ENCODE results near the gene RRAGD.

The RRAGD gene

DNA sequence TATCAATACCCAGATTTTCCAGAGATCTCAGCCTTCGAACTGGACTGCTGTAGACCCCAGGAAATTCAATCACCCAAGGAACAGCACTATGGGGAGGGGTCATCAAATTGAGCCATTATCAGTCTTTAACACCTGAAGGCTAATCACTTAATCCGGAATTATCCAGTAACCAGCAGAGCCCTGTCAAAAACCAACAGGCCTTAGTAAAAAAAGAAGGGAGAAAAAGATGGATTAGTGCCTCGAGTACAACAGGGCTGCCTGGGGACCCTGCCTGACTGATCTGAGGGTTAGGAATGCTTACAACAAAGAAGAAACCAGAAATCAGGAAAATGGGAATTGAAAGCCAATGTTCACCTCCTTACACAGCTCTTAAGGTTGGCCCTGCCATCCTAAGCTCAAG lies 7.6 kb downstream of the RRAGD start:
- Histone ChIP-seq H3K4me2 (ENCODE audit: low read depth, low read length, poor library complexity, severe bottlenecking) (no peak overlapping the region), H3K36me3 (ENCODE audit: low read length) (no peaks in the 10 kb centered on the region), H3K9me3 (ENCODE audit: insufficient read depth, low read length) (no peaks in the 10 kb centered on the region), H3K79me2 (ENCODE audit: insufficient read depth, low read length) (peaks cover 95% of the 10 kb centered on the region), H3K27ac (ENCODE audit: low read depth, low read length) (no peak overlapping the region), H3F3A (ENCODE audit: insufficient read depth) (peaks cover 4% of the 10 kb centered on the region; the same call in 1 of the 2 replicates), H3K4me3 (ENCODE audit: insufficient read depth, low read length, poor library complexity, severe bottlenecking) (no peak overlapping the region), H3K9me2 (replicated peaks; ENCODE audit: insufficient read depth, low read length) (no peaks in the 10 kb centered on the region), H4K20me1 (ENCODE audit: low read depth, low read length) (no peaks in the 10 kb centered on the region; the same call in 1 of the 2 replicates), H3K9ac (ENCODE audit: low read length) (no peak overlapping the region), H3K27me3 (ENCODE audit: low read length) (no peaks in the 10 kb centered on the region), H2AFZ (ENCODE audit: low read depth, low read length, severe bottlenecking) (no peak overlapping the region)
- no peak for TF ChIP-seq EZH2phosphoT487 (conservative IDR thresholded peaks at IDR 0.05; ENCODE audit: low read length)
- TF ChIP-seq, protein P1, sequence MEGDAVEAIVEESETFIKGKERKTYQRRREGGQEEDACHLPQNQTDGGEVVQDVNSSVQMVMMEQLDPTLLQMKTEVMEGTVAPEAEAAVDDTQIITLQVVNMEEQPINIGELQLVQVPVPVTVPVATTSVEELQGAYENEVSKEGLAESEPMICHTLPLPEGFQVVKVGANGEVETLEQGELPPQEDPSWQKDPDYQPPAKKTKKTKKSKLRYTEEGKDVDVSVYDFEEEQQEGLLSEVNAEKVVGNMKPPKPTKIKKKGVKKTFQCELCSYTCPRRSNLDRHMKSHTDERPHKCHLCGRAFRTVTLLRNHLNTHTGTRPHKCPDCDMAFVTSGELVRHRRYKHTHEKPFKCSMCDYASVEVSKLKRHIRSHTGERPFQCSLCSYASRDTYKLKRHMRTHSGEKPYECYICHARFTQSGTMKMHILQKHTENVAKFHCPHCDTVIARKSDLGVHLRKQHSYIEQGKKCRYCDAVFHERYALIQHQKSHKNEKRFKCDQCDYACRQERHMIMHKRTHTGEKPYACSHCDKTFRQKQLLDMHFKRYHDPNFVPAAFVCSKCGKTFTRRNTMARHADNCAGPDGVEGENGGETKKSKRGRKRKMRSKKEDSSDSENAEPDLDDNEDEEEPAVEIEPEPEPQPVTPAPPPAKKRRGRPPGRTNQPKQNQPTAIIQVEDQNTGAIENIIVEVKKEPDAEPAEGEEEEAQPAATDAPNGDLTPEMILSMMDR (IDR thresholded peaks at IDR 0.05; ENCODE audit: insufficient read depth, low read length, poor library complexity, severe bottlenecking): no peak

- H3K4me3 ChIP-seq (ENCODE audit: insufficient read depth, low read length, poor library complexity, severe bottlenecking): no peak overlapping the region
- no peaks in the 10 kb centered on the region for H3K9me3 ChIP-seq (ENCODE audit: insufficient read depth, low read length)
- peaks cover 94% of the 10 kb centered on the region for H3K79me2 ChIP-seq (ENCODE audit: insufficient read depth, low read length)
- no peak overlapping the region for H3K27ac ChIP-seq (ENCODE audit: low read depth, low read length)
- H3F3A ChIP-seq (ENCODE audit: insufficient read depth): no peaks in the 10 kb centered on the region
- H3K36me3 ChIP-seq (ENCODE audit: low read length): no peaks in the 10 kb centered on the region
- H2AFZ ChIP-seq (ENCODE audit: low read depth, low read length, severe bottlenecking): no peak overlapping the region
- no peaks in the 10 kb centered on the region for H3K9me2 ChIP-seq (replicated peaks; ENCODE audit: insufficient read depth, low read length)
- TF ChIP-seq, protein P1 (IDR thresholded peaks at IDR 0.05; ENCODE audit: insufficient read depth, low read length, poor library complexity, severe bottlenecking): no peak
- no peak for TF ChIP-seq EZH2phosphoT487 (conservative IDR thresholded peaks at IDR 0.05; ENCODE audit: low read length)
- H4K20me1 ChIP-seq (ENCODE audit: low read depth, low read length): no peaks in the 10 kb centered on the region; the same call in 1 of the 2 replicates
- no peaks in the 10 kb centered on the region for H3K27me3 ChIP-seq (ENCODE audit: low read length)
- no peak overlapping the region for H3K4me2 ChIP-seq (ENCODE audit: low read depth, low read length, poor library complexity, severe bottlenecking)
- H3K9ac ChIP-seq (ENCODE audit: low read length): no peak overlapping the region
Measured at GRCh38 chr6:89402776-89403175, 9.3 kb downstream of the RRAGD start.

DNA sequence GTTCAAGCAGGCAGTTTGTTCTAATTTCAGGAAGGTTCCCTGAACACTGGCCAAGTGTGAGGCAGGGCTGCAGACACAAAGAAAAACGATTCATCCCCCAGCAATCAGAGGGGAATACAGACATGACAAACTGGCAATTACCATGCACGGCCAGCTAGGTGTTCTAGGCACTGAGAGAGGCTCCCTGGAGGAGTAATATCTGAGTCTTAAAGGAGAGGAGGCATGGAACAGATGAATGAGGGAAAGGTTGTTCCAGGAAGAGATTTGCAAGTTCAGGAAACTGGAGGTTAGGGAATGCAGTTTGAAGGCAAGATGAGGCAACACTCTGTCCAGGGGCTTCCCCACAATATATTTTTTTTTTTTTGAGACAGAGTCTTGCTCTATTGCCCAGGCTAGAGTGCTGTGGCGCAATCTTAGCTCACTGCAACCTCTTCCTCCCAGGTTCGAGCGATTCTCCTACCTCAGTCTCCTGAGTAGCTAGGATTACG lies 11.1 kb downstream of the RRAGD start:
- Histone ChIP-seq H3K4me2 (ENCODE audit: low read depth, low read length, poor library complexity, severe bottlenecking) (no peak overlapping the region), H3K36me3 (ENCODE audit: low read length) (no peaks in the 10 kb centered on the region), H3K9me3 (ENCODE audit: insufficient read depth, low read length) (no peaks in the 10 kb centered on the region), H3K4me3 (ENCODE audit: insufficient read depth, low read length, poor library complexity, severe bottlenecking) (no peak overlapping the region), H4K20me1 (ENCODE audit: low read depth, low read length) (no peaks in the 10 kb centered on the region; the same call in 1 of the 2 replicates), H3K9ac (ENCODE audit: low read length) (no peak overlapping the region), H3K27me3 (ENCODE audit: low read length) (no peaks in the 10 kb centered on the region), H3F3A (ENCODE audit: insufficient read depth) (no peaks in the 10 kb centered on the region), H3K27ac (ENCODE audit: low read depth, low read length) (no peak overlapping the region), H3K9me2 (replicated peaks; ENCODE audit: insufficient read depth, low read length) (no peaks in the 10 kb centered on the region), H3K79me2 (ENCODE audit: insufficient read depth, low read length) (peaks cover 89% of the 10 kb centered on the region), H2AFZ (ENCODE audit: low read depth, low read length, severe bottlenecking) (no peak overlapping the region)
- TF ChIP-seq, protein P1 (IDR thresholded peaks at IDR 0.05; ENCODE audit: insufficient read depth, low read length, poor library complexity, severe bottlenecking): no peak
- no peak for TF ChIP-seq EZH2phosphoT487 (conservative IDR thresholded peaks at IDR 0.05; ENCODE audit: low read length)
